Activated T-cell treated with anti-CD3 and anti-CD28 coated beads, Interleukin-2, amount 50 U/mL, for 1 hour (primary cell): ENCODE results near the gene CDR2L.
"Not testable (repeated sequence)": the region's sequence is repeated elsewhere in the genome, so short reads cannot be mapped to it uniquely, and the experiment has no call there.

ENCODE experiments used
- DNase-seq: peaks from one replicate; pipeline ENCODE4 v3.0.0-alpha.2; 2020

Gene CDR2L

DNA sequence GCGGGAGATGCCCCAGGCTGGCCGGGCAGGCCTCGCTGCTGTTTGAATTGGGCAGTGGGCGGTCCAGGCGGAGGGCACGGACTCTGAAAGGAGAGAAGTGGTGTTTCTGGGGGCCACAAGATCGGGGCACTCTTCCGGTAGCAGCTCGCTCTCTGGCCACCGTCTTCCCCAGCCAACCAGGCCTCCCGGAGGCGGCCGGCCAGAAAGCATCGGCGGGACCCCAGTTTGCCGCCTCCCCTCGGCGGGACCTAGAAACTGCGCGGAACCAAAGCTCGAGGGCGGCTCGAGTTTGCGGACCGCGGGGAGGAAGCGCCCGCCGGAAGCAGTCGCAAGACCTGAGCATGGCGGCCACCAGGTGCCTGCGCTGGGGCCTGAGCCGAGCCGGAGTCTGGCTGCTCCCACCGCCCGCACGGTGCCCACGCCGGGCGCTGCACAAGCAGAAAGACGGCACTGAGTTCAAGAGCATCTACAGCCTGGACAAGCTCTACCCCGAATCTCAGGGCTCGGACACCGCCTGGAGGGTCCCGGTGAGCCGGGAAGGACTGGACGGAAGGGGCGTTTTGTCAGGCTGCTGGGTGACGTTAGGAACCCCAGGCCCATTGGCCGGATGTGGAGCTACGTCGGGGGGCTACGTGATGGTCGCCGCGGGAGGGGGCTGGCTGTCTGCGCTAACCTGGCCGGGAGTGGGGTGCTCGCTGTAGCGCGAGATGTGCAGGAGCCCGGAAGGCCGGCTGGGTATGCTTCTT lies 25.1 kb downstream of the CDR2L start, which contains the start of gene MRPL58:
TSS of gene MRPL58 (plus strand) at position 325 of the 746 bp plus-strand sequence. CDS start at position 342, 17 bp downstream.
- peak; percentile 84 for DNase-seq

DNA sequence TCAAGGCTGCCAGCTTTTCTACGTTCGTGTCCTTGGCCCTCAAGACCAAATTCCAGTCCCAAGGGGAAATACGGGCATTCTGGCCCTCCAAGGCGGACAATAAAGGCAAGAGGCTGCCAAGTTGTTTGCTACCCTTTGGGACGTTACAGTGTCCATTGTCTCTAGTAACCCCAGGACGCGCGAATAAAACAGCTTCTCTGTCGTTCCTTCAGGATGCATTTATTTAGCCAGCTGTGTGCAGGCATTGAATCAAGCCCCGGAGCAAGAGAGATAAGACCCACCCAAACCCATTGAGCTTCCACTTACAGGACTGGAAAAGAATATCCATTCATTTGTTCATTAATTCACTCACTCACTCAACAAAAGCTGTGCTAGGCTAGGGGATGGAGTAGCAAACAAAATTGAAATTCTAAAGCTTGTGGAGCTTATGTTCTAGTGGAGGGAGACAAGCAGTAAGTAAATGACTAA lies 25.7 kb downstream of the CDR2L start:
- no peak for DNase-seq

DNA sequence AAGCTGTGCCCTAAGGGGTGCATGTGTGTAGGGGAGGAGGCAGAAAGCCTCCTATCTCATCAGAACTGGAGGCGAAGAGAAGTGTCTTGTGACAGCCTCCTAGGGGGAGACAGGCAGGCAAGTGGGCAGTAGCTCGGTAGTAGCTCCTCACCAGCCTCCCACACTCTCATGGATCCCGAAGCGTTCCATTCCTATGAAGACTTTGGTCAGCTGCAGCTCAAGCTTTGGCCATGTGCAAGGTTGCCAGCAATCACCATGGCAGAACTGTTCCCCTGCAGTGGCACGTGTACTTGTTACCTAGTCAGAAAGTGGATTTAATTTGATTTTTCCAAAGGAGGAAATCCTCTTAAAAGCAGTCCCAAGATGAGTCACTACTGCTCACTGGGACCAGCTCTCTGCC lies 31.7 kb downstream of the CDR2L start:
- no peak for DNase-seq

DNA sequence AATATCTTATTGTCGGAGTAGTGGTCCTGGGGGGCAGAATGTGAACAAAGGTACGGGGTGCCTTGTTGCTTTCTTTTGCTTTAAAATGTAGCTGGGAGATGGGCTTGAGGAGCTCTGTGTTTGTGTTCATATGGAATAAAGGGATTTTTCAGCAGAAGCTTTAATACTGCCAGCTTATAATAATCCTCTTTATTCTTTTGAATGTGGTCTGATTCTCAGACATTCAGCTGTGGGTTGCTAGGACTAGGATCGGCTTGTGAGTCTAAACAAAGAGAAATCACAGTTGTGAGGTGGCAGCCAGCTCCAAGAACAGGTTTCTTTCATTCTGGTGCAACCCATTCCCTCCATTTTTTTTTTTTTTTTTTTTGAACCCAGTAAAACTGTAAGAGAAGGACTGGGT lies 32.3 kb downstream of the CDR2L start:
- no peak for DNase-seq

DNA sequence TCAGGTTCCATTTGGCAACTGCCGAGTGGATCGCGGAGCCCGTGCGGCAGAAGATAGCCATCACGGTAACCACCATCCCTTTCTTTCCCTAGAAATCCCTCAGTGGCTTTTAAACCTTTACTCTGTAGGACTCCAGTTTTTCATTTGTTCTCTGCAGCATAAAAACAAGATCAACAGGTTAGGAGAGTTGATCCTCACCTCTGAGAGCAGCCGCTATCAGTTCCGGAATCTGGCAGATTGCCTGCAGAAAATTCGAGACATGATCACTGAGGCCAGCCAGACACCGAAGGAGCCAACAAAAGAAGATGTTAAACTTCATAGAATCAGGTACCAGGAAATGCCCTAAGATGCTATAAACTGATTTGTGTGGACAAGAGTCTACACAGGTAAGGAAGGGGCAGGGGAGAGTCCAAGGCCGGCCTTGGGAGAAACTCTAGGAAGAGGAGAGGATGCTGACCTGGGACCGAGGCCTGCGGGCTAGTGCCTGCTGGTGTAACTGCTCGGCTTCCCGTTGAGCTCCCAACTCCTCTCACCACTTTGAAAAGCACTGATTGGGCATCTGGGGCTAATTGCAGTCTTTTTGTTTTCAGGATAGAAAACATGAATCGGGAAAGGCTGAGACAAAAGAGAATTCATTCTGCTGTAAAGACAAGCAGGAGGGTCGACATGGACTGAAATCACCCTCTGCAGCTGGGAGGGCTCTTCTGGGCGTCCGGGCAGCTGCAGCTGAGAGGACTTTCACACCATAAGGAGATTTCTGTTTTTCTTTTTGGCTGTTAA lies 33.1 kb downstream of the CDR2L start:
- no peak for DNase-seq

DNA sequence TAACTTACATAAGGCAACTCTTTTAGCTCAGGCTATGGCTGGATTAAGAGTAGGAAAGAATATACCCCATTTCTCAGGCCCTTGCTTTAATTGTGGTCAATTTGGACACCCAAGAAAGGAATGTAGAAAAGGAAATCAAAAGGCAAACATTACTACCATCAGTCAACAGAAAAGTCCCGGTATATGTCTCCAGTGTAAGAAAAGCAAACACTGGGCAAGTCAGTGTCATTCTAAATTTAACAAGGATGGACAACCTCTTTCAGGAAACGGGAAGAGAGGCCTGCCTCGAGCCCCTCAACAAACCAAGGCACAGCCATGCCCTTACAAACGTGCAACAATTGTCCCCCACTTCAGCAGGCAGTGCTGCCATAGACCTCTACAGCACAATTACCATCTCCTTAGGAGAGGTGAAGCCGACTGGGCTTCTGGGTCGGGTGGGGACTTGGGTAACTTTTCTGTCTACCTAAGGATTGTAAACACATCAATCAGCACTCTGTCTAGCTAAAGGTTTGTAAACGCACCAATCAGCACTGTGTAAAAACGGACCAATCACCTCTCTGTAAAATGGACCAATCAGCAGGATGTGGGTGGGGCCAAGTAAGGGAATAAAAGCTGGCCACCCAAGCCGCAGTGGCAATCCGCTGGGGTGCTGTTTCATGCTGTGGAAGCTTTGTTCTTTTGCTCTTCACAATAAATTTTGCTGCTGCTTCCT lies 37.4 kb downstream of the CDR2L start:
- peak; percentile 57 for DNase-seq

DNA sequence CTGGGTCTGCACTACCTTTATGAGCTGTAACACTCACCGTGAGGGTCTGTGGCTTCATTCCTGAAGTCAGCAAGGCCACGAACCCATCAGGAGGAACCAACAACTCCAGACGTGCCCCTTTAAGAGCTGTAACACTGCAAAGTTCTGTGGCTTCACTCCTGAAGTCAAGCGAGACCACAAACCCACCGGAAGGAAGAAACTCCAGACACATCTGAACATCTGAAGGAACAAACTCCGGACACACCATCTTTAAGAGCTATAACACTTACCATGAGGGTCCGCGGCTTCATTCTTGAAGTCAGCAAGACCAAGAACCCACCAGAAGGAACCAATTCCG lies 37.9 kb downstream of the CDR2L start:
- DNase-seq: not testable (repeated sequence)

DNA sequence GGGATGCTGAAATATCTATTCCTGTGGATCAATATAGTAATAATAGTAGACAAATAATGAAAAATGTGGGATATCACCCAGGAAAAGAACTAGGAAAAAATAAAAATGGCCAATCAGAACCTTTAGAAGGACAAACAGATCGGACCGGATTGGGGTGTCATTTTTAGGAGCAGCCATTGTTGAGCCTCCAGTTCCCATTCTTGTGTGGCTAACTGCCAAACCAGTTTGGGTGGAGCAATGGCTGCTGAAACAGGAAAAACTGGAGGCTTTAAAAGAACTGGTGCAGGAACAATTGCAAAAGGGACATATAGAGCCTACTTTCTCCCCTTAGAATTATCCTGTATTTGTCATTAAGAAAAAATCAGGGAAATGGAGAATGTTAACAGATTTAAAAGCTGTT lies 39.2 kb downstream of the CDR2L start:
- not testable (repeated sequence) for DNase-seq

DNA sequence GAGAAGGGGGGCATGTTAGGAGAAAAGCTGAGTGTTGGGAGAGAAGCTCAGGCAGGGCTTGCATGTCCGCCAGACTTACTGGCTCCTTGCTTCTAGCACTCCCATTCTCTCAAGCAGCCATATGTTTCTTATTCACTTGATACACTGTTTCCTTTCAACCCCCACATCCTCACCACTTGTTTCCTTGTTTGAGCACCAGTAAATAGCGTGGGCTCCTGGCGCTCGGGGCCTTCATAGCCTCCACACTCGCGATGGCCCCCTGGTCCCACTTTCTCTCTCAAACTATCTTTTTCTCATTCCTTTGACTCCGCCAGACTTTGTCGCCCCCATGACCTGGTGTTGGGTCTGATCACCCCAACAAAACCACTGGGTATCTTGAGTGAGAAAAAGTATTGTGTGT lies 42.7 kb downstream of the CDR2L start:
- DNase-seq: no peak

DNA sequence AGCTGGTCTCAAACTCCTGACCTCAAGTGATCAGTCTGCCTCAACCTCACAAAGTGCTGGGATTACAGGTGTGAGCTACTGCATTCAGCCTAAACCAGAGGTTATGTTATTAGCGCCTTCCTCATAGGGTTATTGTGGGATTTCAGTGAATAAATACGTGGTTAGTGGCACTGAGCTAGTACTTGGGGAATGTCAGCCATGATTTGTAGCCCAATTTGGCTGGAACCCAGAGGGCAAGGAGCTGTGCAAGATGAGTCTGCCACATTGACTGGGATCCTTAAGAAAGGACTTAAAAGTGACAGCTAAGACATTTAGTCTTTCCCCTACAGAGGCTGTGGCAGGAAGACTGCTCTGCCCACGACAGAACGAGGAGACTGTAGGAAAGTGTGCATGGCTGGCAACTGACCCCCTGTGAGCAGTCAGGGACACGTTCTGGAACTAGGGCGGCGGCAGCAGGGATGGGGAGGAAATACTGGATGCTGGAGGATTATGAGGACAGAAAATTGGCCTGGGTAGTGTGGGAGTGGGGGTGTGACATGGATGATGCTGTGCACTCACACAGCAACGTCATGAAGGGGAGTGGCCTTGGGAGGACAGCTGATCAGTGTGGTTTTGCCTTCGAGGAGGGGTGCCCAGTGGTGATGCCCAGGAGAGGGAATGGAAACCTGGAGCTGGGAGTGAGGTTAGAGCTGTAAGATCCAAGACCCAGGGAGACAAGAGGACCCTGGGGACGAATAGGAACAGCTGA lies 44.7 kb downstream of the CDR2L start:
- peak; percentile 64 for DNase-seq

DNA sequence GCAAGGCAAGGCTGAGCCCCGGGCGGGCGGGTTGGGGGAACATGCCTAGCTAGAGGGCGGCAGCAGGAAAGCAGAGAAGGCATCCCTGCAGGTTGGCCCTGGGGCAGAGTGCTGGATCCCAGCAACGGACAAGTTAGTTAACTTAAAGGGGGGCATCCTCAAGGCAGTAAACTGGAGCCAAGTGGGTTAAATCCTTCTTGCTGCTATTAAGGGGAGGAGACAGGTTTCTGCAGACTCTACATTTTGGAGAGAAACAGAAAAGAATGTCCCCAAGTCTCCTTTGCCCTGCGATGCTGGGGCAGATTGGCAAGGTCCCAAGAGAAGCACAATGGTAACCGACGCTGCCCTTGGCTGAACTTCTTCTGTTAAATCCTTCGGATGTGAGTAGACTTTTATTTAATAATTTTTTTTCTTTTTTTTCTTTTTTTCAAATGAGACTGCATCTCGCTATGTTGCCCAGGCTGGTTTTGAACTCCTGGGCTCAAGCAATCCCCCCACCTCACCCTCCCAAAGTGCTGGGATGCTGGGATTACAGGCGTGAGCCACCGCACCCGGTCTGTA lies 45.4 kb downstream of the CDR2L start:
- no peak for DNase-seq

DNA sequence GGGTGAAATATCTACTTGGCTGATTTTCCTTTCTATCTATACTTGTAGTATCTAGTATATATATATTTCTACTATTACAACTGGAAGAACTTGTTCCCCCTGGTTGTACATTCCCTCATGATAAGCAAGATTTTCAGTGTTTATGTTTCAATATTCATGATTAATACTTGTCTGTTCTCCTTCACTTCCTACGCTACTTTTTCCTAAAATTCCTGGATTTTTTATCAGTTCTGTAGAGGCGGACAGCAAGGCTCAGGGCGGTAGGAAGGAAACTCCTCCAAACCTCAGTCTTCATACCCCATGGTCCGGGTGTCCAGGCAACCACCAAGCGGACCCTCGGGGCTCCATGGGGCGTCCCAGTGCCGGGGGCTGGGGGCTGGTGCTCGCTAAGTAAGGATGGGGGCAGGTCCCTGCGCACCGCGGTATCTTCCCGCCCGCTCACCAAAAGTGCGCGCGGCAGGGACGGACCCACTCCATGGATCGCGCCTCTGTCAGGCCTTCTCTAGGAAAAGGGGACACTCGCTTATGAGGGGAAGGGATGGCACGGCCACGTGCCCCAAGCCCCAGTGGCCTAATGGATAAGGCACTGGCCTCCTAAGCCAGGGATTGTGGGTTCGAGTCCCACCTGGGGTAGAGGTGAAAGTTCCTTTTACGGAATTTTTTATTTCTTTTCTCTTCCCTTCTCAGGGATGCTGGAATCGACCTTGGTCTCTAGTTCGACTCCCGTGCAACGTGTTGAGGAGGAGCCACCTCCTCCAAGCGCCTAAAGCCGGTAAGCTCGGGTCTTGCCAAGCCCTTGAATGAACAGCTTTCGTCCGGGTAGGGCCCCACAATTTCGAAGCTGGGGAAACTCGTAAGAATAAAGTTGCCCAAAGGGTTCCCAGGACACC lies 46.2 kb downstream of the CDR2L start:
- peak; percentile 90 for DNase-seq

DNA sequence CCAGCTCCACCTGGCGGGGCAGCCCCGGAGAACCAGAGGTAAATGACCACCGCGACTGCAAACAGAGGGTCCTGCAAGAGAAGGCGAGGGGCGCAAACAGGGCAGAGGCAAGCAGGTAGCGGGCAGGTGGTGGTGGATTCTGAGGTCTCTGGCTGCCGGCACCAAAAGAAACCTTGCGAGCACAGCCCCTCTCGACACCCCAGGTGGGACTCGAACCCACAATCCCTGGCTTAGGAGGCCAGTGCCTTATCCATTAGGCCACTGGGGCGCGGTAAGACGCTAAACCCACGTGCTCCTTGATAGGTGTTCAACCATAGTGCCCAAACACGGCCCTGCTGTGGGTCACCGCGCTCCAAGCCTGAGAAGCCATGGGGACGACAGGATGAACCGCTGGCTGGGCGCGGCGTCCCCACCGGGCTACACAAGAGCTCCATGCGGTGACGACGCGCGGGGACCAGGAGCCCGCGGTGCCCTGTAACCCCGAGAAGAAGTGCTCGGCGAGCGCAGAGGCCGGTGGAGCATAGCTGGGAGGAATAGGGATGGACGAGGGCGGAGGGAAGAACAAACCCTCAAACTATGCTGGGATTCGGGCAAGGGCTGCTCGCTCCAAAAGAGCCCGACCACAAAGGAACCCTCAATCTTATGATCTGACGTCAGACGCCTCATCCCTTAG lies 46.9 kb downstream of the CDR2L start:
- peak; percentile 82 for DNase-seq

DNA sequence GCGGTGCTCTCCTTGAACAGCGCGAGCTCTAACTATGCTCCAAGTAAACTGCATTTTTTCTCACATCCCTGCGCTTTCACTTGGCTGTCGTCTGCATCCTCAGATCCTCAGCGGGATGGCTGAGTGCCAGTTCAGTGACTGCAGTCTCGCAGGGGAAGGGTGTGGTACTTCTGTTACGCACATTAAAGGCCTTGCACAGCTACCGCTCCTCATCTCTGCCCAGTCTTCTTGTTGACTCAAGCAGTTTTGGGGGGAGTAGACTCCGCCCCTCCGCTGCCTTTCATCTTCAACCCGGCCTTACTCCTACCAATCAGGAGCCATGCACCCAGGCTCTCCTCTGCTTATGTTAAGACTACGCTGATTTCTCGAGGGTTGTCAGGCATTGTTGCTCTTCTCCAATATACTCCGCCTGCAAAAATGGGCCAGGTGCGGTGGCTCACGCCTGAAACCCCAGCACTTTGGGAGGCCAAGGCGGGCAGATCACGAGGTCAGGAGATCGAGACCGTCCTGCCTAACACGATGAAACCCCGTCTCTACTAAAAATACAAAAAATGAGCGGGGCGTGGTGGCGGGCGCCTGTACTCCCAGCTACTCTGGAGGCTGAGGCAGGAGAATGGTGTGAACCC lies 49.3 kb downstream of the CDR2L start:
- DNase-seq: peak; percentile 88

DNA sequence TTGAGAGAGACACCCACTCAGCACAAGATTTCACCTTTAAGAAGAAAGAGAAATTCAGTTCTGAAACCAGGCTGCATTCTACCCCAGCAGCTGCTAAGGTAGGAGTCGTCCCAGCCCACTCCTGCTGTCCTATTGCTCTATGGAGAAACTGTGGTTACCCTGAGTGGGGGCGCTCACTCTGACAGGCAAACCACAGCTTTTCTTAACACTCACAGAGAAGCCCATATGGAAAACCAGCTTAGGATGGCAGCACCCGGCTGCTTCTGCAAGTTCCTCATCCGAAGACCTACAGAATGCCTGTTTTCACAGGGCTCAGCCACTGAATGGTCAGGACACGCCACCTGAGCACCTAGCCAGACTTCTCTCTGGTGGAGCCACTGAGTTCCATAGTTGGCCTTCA lies 51.8 kb downstream of the CDR2L start:
- DNase-seq: no peak

DNA sequence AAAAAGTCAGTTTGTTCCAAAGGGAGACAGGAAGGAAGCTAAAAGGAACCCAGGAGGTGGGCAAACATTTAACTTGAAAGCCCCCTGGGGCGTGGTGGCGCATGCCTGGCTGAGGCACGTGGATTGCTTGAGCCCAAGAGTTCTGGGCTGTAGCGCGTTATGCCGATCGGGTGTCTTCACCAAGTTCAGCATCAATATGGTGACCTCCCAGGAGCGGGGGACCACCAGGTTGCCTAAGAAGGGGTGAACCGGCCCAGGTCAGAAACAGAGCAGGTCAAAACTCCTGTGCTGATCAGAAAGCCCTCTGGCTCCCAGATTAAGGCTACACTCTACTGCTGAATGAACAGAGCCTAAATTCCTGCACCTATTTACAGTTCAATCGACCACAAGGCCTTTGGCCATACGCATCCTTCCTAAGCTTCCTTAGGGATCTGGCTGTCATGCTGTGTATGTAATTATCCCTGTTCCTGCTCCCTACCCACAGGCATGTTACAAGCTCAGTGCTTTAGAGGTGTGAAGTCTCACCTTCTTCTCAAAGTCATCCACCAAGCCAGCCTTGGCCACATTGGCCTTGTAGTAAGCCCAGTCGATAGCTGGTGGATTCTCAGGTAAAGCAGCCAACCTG lies 54.3 kb downstream of the CDR2L start:
- no peak for DNase-seq

DNA sequence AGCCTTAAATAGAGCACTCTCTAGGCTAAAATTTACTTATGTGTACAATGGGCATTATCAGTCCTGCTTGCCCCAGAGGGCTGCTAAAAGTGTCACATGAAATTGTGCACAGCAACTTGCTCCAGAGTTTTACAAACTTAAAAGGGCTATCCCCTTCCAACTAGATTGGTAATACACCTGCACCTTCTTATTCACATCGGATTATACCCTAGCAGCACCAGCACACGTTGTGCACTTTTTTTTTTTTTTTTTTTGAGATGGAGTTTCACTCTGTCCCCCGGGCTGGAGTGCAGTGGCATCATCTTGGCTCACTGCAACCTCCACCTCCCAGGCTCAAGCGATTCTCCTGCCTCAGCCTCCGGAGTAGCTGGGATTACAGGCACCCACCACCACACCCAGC lies 56.4 kb downstream of the CDR2L start:
- not testable (repeated sequence) for DNase-seq

DNA sequence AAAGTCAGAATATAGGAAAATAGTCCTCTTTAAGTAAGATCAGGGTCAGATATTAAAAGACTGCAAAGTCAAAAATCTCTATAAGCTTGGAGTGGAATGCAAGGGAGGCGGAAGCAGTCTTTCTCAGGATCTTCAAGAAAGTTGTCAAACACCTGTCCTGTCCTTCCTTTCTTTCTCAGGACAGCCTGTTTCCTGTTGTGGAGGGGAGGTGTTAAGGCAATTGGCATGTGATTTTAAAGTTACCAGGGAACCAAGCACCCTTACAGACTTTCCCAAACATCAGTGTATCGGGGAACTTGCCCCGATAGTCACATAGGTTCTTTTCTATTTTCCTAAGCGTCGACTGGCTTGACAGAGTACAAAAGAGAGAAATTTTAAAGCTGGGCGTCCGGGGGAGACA lies 57.3 kb downstream of the CDR2L start:
- no peak for DNase-seq

DNA sequence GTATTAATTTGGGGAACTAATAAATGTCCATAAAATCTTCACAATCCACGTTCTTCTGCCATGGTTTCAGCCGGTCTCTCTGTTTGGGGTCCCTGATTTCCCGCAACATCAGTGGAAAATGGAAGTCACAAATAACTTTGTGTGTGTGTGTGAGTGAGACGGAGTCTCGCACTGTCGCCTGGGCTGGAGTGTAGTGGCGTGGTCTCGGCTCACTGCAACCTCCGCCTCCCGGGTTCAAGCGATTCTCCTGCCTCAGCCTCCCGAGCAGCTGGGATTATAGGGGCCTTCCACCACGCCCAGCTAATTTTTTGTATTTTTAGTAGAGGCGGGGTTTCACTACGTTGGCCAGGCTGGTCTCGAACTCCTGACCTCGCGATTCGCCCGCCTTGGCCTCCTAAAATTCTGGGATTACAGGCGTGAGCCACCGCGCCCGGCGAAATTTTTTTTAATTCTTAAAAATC lies 58.5 kb downstream of the CDR2L start:
- not testable (repeated sequence) for DNase-seq
